NCI-H82 treated with DMSO at 0.1 percent for 48 hours (cell line): ENCODE measurements around the gene CDH23.

Experiments used
- DNase-seq: peaks from one replicate; lab custom pipeline; 2025; ENCODE audit not compliant: unreplicated experiment; lab: John Stamatoyannopoulos, UW

The CDH23 gene

GRCh38 chr10:71778071-71778825 lies 381.5 kb downstream of the CDH23 start:
- DNase-seq = no peak

- no peak for DNase-seq
These were observed 382.9 kb downstream of the CDH23 start for GRCh38 chr10:71779641-71780040.

DNA sequence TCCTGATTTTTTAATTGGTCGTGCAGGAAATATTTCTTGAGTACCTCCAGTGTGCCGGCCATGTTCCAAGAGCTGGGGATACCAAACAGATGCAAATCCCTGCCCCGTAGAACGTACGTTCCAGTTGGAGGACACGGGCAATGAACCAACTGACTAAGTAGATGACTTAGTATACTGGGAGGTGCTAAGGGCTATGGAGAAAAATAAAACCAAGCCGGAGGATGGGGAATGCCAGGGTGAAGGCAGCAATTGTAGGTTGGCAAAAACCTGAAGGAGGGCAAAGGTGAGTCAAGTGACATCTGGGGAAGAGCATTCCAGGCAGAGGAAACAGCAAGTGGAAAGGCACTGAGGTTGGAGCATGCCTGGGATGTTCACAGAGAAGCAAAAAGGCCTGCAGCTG lies 383.4 kb downstream of the CDH23 start:
- no peak for DNase-seq

GRCh38 chr10:71780719-71781118 lies 384.0 kb downstream of the CDH23 start:
- DNase-seq = no peak

DNA sequence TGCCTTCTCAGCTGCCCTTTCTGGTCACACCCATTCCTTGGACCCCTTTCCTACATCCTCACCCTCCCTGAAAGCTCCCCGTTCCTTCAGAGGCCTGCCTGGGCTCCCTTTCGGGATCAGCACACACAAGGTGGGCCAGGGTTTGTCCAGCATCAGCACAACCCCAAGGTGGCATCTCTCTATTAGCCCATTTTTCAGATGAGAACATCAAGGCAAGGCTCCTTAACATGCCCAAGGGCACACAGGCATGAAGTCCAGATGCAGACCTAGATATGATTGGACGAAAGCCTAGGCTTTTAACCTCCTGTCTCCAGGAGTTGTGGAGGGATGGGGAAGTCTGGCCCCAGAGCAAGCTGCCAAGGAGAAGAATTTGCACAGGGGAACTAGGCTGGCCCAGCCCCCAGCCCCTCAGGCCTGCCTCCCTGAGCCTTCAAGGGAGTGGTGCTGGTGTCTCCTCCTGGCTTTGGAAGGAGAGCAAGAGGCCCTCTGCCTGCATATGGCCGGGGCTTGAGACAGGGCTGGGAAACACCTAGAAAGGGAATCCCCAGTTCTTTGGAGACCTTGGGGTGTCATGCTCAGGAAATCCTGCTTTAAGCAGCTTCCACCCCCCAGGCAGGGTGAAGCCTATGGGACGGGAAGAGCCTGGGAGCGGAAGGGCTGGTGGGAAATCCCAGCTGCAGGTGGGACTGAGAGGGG lies 385.6 kb downstream of the CDH23 start:
- no peak for DNase-seq

DNA sequence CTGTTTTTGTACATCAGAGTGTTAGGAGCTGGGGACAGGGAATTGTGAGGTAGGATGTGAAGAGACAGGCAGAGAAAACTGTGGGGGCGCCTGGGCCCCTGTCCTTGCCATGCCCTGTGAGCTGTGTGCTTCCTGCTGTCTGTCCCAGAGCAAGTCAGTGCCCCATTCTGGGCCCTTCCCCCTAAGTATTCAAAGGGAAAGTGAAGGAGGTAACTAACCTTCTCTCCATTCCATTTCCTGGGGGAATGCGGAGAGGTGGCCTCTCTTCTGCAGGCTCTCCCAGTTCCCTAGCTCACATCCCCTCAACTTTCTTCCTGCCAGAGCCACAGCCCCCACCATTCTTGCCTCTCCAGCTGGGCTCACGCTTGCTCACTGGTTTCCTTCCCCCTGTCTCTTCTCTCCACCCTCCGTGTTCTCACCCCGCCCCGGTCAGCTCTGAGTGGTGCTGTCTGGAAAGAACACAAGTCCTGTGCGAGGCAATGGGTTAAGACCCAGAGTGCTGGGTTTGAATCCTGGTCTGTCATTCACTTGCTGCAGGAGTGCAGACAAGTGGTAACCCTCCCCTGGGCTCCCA lies 386.3 kb downstream of the CDH23 start:
- no peak for DNase-seq

DNA sequence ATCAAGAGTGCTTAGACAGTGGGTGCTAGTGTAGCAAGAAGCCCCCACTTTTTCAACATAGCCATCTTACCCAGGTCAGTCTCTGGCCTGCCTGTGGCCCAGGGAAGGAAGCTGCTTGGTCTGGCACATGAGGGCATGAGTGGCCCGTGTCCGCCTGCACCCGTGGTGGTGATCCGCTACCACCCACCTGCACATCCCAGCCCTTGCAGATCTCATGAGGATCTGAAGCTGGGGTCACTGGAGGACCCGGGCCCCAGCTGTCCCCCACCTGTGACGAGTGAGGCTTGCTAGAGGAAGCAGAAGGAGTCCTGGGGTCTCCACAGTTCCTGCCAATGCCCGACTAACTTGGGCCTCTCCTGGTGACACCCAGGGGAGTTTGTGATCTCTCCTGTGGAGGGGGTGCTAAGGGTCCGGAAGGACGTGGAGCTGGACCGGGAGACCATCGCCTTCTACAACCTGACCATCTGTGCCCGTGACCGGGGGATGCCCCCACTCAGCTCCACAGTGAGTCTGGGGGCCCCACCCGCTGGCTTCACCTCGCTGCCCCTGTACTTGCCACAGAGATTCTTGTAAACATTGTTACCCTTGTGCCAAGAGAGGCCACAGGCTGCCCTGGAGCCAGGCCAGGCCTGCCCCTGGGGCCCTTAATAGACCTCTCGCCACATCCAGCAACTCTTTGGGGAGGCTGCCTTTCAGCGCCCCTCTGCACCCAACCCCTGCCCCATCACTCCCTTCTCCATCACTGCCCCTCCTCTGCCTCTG lies 387.4 kb downstream of the CDH23 start:
- DNase-seq = no peak

- no peak for DNase-seq
These were observed 388.1 kb downstream of the CDH23 start for GRCh38 chr10:71784679-71785272.

- DNase-seq = no peak
These were observed 392.2 kb downstream of the CDH23 start for GRCh38 chr10:71788954-71789353.

DNA sequence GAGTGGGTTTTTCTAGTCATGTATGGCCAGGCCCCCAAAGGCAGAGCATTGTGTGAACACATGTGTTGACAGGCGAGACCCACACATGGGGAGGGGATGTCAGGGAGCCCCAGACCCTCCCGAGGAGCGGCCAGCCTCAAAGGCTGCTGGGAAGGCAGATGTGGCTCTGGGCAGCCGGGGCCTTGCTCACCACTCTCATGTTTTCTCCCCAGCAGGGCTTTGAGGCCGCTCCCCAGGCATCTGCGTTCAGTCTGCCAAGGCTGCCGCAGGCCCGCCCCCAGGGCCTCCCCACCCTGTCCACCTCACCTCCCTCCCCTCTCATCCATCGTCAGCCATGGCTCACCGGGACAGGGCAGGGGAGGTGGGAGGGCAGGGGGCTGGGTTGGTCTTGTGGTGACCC lies 393.2 kb downstream of the CDH23 start:
- no peak for DNase-seq

- DNase-seq = no peak
These were observed 394.2 kb downstream of the CDH23 start for GRCh38 chr10:71790749-71791440.

- no peak for DNase-seq
These were observed 398.5 kb downstream of the CDH23 start for GRCh38 chr10:71795248-71795647.

- no peak for DNase-seq
These were observed 400.2 kb downstream of the CDH23 start for GRCh38 chr10:71796749-71797405.

DNA sequence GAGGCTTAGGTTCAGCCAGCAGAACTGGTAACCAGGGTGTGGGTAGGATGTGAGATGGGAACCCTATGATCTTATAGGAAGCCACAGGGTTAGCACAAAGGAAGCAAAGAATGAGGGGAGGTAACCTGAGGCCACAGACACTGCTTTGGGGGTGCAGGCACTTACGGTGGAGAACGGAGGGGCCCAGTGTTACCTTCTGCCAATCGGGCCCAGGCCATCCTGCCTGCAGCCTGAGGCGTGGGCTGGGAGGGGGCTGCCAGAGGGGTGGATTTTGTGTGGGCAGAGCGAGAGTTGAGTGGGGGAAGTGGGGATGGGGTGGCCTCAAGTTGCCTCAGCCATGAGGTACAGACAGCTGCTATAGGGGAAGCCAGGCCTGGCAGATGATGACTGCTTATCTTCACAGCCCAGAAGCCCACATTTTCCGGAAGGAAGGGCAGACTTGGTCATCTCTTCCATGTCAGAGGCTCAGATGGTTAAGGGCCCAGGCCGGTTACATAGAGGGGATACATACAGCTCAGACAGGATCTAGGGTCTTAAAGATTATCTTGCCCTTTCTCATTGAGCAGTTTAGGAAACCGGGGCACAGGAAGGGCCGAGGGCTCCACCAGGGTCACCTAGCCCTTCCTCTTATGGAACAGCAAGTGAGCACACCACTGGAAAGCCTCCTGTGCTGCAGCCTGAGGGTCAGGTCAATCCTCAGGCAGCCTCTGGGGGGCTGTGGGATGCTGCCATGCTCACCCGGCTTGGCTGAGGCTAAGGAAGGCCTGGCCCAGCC lies 401.0 kb downstream of the CDH23 start:
- DNase-seq = no peak

DNA sequence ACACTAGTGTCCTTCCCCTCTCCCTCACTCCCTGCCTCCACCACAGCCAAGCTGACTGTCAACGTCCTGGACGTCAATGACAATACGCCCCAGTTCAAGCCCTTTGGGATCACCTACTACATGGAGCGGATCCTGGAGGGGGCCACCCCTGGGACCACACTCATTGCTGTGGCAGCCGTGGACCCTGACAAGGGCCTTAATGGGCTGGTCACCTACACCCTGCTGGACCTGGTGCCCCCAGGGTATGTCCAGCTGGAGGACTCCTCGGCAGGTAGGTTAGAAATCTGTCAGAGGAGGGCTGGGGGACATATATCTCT lies 401.5 kb downstream of the CDH23 start:
- no peak for DNase-seq

- DNase-seq = no peak
These were observed 402.4 kb downstream of the CDH23 start for GRCh38 chr10:71799112-71799511.

- no peak for DNase-seq
These were observed 403.1 kb downstream of the CDH23 start for GRCh38 chr10:71799608-71800453.

DNA sequence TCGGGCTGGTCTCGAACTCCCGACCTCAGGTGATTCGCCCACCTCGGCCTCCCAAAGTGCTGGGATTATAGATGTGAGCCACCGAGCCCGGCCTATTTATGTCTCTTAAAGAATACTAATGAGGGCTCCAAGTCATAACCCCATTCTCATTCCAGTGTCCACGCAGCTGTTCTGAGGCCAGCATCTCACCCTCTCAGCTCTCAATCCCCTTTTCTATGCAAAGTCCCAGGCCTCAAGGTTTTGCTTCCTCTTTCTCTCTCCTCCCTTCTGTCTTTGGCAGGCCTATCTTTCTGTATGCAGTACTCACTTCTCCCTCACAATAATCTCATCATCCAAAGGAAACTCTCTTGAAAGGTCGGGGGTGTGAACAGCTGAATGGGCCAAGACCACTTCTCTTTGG lies 404.6 kb downstream of the CDH23 start:
- DNase-seq = no peak

- no peak for DNase-seq
These were observed 405.5 kb downstream of the CDH23 start for GRCh38 chr10:71802235-71802634.
